Measurements from ENCODE around the gene CGB1. TPM values are rescaled to one million over a fixed set of nuclear protein-coding genes. Genes with fewer than 3 reads are reported as not detected.
"Not testable (repeated sequence)": the region's sequence is repeated elsewhere in the genome, so short reads cannot be mapped to it uniquely, and the experiment has no call there.

The CGB1 gene
- not detected in 2 replicates for total RNA-seq (2014; rRNA removed; shearing (Covaris generic))
- not detected in 2 replicates for total RNA-seq (2022)
- Bru-seq, nascent RNA: not detected
- not detected for BruChase-seq, experiment 1, labeled RNA remaining after a 6-hour chase
- BruChase-seq, experiment 2, labeled RNA remaining after a 2-hour chase: not detected
- long read RNA-seq: 0 reads

DNA sequence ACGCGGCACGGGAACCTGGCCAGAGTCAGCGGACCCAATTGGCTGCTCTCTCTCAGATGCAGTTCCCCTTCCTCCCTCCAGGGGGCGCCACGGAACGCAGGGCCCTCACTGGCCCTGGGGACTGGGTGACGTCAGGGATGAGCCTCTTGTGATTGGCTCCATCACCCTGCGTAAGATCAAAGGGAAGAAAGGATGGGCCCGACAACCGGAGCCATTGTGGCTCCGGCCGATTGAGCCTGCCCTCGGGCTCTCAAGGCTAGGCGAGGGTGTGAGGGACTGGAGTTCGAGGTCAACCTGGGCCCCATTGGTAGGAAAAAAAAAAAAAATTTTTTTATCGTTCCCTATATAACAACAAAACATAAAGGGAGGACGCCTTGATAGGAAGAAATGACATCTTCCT, at the start of gene CGB1:
TSS of gene CGB1 (minus strand) at position 81 of the 400 bp plus-strand sequence. CDS start 184 bp downstream, outside the sequence.
- H3K4me2 ChIP-seq (ENCODE audit: low read length); BruUV-seq (replicated peaks); CTCF ChIA-PET (ENCODE audit: unreplicated experiment); H3K79me2 ChIP-seq (ENCODE audit: insufficient read depth, low read depth, low read length); intact Hi-C loops (cut with micrococcal nuclease; ENCODE audit: unreplicated experiment); H3K9me3 ChIP-seq (ENCODE audit: low read length); H3K9me2 ChIP-seq (ENCODE audit: insufficient read depth, low read length); H2AFZ ChIP-seq (ENCODE audit: low read length); POLR2A ChIA-PET; H3K4me1 ChIP-seq (ENCODE audit: insufficient read depth, low read length, poor library complexity, severe bottlenecking); H4K20me1 ChIP-seq (ENCODE audit: insufficient read depth, low read length); H3K27ac ChIP-seq (ENCODE audit: low read depth, low read length, poor library complexity, severe bottlenecking); H3K4me3 ChIP-seq (ENCODE audit: low read depth, low read length, poor library complexity, severe bottlenecking); H3K36me3 ChIP-seq (ENCODE audit: insufficient read depth, low read length): not testable (repeated sequence)
- TF ChIP-seq, protein P1, sequence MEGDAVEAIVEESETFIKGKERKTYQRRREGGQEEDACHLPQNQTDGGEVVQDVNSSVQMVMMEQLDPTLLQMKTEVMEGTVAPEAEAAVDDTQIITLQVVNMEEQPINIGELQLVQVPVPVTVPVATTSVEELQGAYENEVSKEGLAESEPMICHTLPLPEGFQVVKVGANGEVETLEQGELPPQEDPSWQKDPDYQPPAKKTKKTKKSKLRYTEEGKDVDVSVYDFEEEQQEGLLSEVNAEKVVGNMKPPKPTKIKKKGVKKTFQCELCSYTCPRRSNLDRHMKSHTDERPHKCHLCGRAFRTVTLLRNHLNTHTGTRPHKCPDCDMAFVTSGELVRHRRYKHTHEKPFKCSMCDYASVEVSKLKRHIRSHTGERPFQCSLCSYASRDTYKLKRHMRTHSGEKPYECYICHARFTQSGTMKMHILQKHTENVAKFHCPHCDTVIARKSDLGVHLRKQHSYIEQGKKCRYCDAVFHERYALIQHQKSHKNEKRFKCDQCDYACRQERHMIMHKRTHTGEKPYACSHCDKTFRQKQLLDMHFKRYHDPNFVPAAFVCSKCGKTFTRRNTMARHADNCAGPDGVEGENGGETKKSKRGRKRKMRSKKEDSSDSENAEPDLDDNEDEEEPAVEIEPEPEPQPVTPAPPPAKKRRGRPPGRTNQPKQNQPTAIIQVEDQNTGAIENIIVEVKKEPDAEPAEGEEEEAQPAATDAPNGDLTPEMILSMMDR (conservative IDR thresholded peaks at IDR 0.05; ENCODE audit: low read length): peak; percentile 81
- peak; percentile 66 for DNase-seq (ENCODE audit: low spot score)

DNA sequence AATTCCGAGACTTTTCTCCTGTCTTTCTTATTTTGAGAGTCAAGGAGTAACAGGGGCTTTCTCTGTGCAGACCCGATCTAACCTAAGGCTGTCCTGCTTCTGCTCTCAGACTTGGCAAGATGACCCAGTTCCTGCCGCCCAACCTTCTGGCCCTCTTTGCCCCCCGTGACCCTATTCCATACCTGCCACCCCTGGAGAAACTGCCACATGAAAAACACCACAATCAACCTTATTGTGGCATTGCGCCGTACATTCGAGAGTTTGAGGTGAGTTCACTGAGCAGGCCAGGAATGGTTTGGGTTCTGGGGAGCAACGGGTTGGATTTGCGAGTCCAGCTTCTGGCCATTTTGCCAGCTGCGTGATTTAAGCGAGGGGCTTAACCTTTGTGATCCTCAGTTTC, 49.6 kb upstream of the CGB1 start:
- H4K20me1 ChIP-seq (ENCODE audit: insufficient read depth, low read length): peaks cover 24% of the 10 kb centered on the region
- H2AFZ ChIP-seq (ENCODE audit: low read length): no peak overlapping the region
- intact Hi-C loops (cut with micrococcal nuclease; ENCODE audit: unreplicated experiment): no loop called here
- H3K4me3 ChIP-seq (ENCODE audit: low read depth, low read length, poor library complexity, severe bottlenecking): peak overlapping the region; percentile 98
- CTCF ChIA-PET (ENCODE audit: unreplicated experiment): no interaction called here
- DNase-seq (ENCODE audit: low spot score): no peak
- H3K9me3 ChIP-seq (ENCODE audit: low read length): no peaks in the 10 kb centered on the region
- H3K79me2 ChIP-seq (ENCODE audit: insufficient read depth, low read depth, low read length): peaks cover 52% of the 10 kb centered on the region
- POLR2A ChIA-PET: interaction anchor here (0.7 kb wide), 2 partner anchors 537 to 816 kb away, joined by 3 to 6 read pairs; no protein-coding TSS in a partner anchor
- no peaks in the 10 kb centered on the region for H3K9me2 ChIP-seq (ENCODE audit: insufficient read depth, low read length)
- H3K4me1 ChIP-seq (ENCODE audit: insufficient read depth, low read length, poor library complexity, severe bottlenecking): peaks cover 21% of the 10 kb centered on the region
- peaks cover 51% of the 10 kb centered on the region for H3K36me3 ChIP-seq (ENCODE audit: insufficient read depth, low read length)
- H3K4me2 ChIP-seq (ENCODE audit: low read length): peak overlapping the region; percentile 100
- TF ChIP-seq, protein P1 (conservative IDR thresholded peaks at IDR 0.05; ENCODE audit: low read length): no peak
- no peak for TF ChIP-seq EZH2phosphoT487 (IDR thresholded peaks at IDR 0.05; ENCODE audit: borderline replicate concordance, low read depth, low read length)
- BruUV-seq (replicated peaks): no TSS peak
- no peak overlapping the region for H3K27ac ChIP-seq (ENCODE audit: low read depth, low read length, poor library complexity, severe bottlenecking)

DNA sequence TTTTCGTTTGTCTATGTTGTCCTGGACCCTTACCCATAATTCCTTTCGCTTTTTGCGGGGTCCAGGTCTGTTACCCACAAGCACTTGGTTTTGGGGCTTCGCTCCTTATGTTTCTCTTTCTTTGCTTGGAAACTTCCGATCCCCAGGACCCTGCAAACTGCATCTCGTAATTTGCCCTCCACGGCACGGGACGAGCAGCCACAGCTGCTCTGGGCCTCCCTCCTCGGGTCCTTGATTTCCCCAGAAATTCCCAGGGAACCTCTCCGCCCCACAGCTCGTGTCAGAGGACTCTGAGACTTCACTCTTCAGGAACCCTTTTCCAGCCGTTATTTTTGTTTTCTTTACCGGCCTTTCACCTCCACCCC, 49.2 kb upstream of the CGB1 start:
- TF ChIP-seq EZH2phosphoT487 (IDR thresholded peaks at IDR 0.05; ENCODE audit: borderline replicate concordance, low read depth, low read length): no peak
- TF ChIP-seq, protein P1 (conservative IDR thresholded peaks at IDR 0.05; ENCODE audit: low read length): 0 out of 2 replicates have a peak, but pooled peaks have one; percentile 8
- H3K4me2 ChIP-seq (ENCODE audit: low read length): peak overlapping the region; percentile 100
- DNase-seq (ENCODE audit: low spot score): no peak
- no peaks in the 10 kb centered on the region for H3K9me3 ChIP-seq (ENCODE audit: low read length)
- CTCF ChIA-PET (ENCODE audit: unreplicated experiment): no interaction called here
- H3K4me1 ChIP-seq (ENCODE audit: insufficient read depth, low read length, poor library complexity, severe bottlenecking): peaks cover 21% of the 10 kb centered on the region
- H3K27ac ChIP-seq (ENCODE audit: low read depth, low read length, poor library complexity, severe bottlenecking): peak overlapping the region; percentile 68
- H3K36me3 ChIP-seq (ENCODE audit: insufficient read depth, low read length): peaks cover 46% of the 10 kb centered on the region
- peak overlapping the region; percentile 33; the same call in 1 of the 2 replicates for H2AFZ ChIP-seq (ENCODE audit: low read length)
- intact Hi-C loops (cut with micrococcal nuclease; ENCODE audit: unreplicated experiment): no loop called here
- H3K4me3 ChIP-seq (ENCODE audit: low read depth, low read length, poor library complexity, severe bottlenecking): peak overlapping the region; percentile 98
- no peaks in the 10 kb centered on the region for H3K9me2 ChIP-seq (ENCODE audit: insufficient read depth, low read length)
- POLR2A ChIA-PET: no interaction called here
- H3K79me2 ChIP-seq (ENCODE audit: insufficient read depth, low read depth, low read length): peaks cover 52% of the 10 kb centered on the region
- BruUV-seq (replicated peaks): no TSS peak
- H4K20me1 ChIP-seq (ENCODE audit: insufficient read depth, low read length): peaks cover 24% of the 10 kb centered on the region

All from OCI-LY7 (cell line).